GM12892 (cell line): Measurements from ENCODE around the gene MEN1.

ENCODE experiments used
- POLR2A ChIP-seq: IDR thresholded peaks from 2 replicates; pipeline ENCODE4 v1.6.1; 2011; ENCODE audit warnings: low read depth, low read length, control low read depth
- POLR2AphosphoS5 ChIP-seq: IDR thresholded peaks from 2 replicates; pipeline ENCODE4 v1.6.1; 2011; ENCODE audit warnings: low read depth, low read length, control low read depth
- TAF1 ChIP-seq: IDR thresholded peaks from 2 replicates; pipeline ENCODE4 v1.6.1; 2011; ENCODE audit warnings: low read depth, mild to moderate bottlenecking, control low read depth, low read length, borderline replicate concordance

- TF ChIP-seq POLR2A (no peak), POLR2AphosphoS5 (no peak), TAF1 (no peak)
Measured at GRCh38 chr11:64801158-64801464, 9.2 kb downstream of the MEN1 start.
